GM12874 (cell line): ENCODE data around the gene KIF21B.

Source experiments
- CTCF ChIP-seq: IDR thresholded peaks from 2 replicates; pipeline ENCODE4 v1.5.1; 2011; ENCODE audit warnings: low read depth, mild to moderate bottlenecking, control low read depth, low read length, moderate library complexity; ENCODE audit not compliant: insufficient read depth

Gene KIF21B

GRCh38 chr1:201013031-201013485, 10.5 kb downstream of the KIF21B start:
- TF ChIP-seq CTCF, result no peak

- no peak for TF ChIP-seq CTCF
These were observed 11.9 kb downstream of the KIF21B start for GRCh38 chr1:201011616-201012015.

- no peak for TF ChIP-seq CTCF
These were observed 13.4 kb downstream of the KIF21B start for GRCh38 chr1:201009962-201010645.

- TF ChIP-seq CTCF, result no peak
These were observed 14.7 kb downstream of the KIF21B start for GRCh38 chr1:201008666-201009360.

GRCh38 chr1:201007481-201007880, 16.0 kb downstream of the KIF21B start:
- TF ChIP-seq CTCF, result no peak

- no peak for TF ChIP-seq CTCF
These were observed 17.1 kb downstream of the KIF21B start for GRCh38 chr1:201006450-201006849.

- TF ChIP-seq CTCF, result no peak
These were observed 18.8 kb downstream of the KIF21B start for GRCh38 chr1:201004732-201005131.
